GM20431 (cell line): Measurements from ENCODE around the gene HRH3.

Experiments
- in situ Hi-C: fragments of 300-500 bp; cut with MseI, MboI; formaldehyde crosslinking; loops from one replicate; pipeline ENCODE4 v1.15.0; 2020; ENCODE audit warnings: low sequenced_read_pairs; ENCODE audit not compliant: unreplicated experiment

The HRH3 gene

DNA sequence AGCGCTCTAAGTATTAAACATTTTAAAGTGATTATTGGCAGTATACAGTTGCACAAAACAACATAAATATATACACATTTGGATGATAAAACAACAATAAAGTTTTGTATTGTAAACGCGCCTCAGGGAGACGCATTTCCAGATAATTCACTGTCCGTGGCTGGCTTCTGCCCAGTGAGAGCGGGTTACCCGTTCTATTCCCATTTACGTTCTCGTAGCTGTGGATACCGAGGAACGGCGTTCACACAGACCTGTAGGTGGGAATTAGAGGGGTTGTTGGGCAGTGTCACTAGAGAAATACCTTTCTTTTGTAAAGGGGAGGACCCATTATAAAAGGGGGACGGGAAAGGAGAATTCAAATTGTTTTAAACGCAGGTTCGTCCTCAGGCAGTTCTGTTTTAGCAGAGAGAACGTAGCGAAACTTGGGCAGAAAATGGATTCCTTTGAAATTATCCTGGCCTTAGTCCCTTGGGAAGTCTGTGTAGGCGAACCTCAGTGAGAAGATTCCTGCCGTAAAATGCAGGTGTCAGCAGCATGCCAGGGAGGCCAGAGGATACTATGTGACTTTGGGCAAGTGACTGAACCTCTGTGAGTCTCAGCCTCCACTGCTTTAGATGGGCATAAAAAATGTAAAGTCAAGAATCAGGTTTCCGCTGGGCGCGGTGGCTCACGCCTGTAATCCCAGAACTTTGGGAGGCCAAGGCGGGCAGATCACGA, 36.5 kb downstream of the HRH3 start:
- in situ Hi-C loops = no loop called here

DNA sequence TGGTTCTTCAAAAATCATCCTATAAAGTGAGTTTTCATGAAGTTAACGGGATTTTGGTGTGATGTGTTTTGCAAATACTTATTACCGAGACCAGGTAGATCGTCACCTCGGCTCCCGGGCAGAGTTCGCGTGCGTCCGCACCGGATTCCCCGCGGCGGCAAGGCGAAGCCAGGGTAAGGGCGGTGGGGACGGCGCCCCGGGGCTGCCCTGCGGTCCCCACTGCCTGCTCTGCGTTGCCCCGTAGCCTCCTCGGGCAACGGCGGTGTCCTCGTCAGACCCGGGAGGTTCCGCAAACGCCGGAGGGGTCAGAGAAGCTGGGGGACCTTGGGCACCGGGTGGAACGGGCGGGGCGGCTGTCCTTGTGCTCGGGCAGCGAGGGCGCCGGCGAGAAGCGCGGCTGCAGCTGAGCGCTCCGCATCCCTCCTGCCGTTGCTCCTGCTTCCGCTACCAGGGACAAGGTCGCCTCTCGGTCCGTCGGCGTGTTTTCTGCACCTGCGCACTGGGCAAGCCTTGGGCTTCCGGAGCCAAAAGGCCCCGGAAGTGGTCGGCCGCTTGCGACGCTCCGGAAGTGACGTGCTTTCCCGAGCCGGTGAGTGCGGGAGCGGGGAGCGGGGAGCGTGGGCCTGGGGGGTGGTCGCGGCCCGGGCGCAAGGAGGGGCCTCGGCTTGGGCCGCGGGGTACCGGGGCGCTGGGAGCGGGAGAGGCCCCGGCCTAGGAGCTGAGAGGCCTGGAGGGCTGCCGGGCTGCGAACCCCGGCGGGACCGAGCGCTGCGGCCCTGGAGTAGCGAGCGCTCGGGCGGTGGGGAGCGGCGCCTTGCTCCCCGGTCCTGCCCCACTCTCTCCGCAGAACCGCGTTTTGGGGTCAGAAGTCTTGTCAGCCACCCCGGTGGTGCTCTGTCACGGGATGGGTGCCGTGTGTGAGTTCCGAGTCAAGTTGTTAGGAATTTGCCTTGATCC, 37.3 kb downstream of the HRH3 start, which contains the start of gene MTG2:
TSS of gene MTG2 (plus strand) at position 560 of the 957 bp plus-strand sequence. CDS start 10,393 bp downstream, outside the sequence.
- in situ Hi-C loops = no loop called here

DNA sequence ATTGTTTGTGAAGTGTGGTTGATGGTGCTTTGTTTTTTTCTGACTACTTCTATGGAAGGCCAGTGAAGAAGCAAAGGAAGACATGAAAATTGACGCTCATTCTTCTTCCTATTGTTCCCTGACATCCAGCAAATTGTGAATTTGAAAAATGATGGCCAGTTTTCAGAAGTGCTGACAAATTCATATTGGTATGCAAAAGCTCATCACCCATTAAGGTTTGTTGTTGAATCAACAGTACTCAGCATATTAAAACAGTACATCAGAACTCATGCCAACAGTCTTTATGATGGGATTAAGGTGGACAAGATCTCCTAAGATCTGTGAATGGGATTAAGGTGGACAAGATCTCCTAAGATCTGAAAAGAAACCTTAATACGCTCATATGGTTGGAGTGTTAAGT, 38.3 kb downstream of the HRH3 start:
- in situ Hi-C loops = no loop called here

DNA sequence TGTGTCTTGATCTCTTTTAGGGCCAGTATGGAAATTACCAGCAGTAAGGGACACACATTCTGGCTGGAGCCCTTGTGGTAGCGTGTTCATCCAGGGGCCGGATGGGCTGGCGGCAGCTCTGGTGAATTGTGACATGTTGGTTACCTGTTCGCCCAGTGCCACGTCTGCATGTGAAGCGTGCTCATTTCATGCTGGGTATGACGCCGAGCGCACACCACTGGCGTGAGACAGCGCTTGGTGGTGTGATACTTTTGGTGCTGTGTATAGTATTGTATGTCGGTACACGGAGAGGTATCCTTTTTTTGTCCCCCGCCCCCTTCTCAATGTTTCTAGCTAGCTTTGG, 40.9 kb downstream of the HRH3 start:
- in situ Hi-C loops = no loop called here

DNA sequence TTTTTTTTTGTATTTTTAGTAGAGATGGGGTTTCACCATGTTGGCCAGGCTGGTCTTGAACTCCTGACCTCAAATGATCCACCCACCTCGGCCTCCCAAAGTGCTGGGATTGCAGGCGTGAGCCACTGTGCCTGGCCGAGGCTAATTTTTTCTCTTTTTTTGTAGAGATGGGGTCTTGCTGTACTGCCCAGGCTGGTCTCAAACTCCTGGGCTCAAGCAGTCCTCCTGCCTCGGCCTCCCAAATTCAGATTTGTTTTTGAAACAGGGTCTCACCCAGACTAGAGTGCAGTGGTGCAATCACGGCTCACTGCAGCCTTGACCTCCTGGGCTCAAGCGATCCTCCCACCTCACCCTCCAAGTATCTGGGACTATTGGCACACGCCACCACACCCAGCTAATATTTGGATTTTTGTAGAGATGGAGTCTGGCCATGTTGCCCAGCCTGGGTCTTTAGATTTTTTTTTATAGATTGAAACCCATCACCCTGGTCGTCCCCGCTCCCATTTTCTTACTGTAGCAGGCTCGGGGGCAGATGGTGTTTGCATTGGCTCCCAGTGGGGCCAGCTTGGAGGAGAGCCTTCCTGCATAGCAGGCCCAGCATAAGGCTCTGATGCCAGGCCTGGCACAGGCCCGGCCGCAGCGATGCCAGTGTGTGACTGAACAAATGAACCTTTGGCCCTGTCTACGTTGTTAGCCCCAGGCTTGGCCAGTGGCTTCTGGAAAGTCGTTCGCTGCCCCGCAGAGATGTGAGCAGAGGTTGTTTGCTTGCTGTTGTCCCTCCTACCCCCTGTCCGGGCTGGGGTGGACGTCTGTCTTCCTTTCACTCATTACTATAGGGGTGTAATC, 41.5 kb downstream of the HRH3 start:
- in situ Hi-C loops = no loop called here

DNA sequence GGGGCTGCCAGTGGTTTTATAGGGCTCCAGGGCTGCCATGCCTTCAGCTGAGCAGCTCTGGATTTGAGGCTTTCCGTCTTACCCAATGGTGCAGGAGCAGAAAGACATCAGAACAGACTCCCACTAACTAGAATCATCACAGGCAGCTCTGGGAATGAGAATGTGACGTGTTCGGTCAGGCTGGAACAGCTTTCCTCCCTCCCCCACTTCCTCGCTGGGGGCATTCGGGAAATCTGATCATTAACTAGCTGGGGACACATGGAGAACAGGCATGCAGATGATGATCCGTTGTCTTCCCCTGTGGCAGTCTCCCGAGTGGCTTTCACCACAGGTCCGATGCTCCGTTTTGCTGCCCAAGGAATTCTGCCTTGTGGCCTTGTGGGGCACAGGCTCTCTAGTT, 42.8 kb downstream of the HRH3 start:
- in situ Hi-C loops = no loop called here

DNA sequence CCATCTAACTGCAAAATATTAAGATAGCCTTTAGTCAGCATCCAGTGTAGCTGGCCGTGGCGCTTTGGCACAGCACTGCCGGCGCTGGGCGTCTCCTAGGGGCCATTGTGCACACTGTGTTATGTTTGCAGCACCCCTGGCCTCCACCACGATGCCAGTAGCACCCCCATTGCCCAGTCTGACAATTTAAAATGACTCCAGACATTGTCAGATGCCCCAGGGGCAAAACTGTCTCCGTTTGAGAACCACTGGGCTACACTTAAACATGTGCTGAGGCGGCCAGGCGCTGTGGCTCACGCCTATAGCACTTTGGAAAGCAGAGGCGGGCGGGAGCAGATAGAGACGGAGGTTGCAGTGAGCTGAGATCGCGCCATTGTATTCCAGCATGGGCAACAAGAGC, 43.2 kb downstream of the HRH3 start:
- in situ Hi-C loops = no loop called here

DNA sequence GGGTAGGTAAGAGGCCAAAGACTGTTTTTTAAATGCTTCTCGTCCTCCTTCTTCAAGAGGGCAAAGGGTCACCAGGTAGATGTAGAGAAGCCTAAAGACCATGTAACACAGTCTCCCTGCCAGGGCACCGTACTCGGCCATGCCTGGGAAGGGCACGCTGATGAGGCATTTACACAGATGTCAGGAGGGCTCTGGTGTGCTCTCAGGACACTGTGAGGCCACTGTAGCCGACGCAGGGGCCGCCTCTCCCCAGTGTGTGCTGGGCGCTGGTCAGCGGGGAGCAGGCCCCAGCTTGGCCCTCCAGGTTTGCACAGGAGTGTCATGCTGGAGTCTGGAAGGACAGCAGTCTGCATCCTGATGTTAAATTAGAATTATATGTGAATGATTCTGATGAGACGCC, 44.4 kb downstream of the HRH3 start:
- in situ Hi-C loops = no loop called here

DNA sequence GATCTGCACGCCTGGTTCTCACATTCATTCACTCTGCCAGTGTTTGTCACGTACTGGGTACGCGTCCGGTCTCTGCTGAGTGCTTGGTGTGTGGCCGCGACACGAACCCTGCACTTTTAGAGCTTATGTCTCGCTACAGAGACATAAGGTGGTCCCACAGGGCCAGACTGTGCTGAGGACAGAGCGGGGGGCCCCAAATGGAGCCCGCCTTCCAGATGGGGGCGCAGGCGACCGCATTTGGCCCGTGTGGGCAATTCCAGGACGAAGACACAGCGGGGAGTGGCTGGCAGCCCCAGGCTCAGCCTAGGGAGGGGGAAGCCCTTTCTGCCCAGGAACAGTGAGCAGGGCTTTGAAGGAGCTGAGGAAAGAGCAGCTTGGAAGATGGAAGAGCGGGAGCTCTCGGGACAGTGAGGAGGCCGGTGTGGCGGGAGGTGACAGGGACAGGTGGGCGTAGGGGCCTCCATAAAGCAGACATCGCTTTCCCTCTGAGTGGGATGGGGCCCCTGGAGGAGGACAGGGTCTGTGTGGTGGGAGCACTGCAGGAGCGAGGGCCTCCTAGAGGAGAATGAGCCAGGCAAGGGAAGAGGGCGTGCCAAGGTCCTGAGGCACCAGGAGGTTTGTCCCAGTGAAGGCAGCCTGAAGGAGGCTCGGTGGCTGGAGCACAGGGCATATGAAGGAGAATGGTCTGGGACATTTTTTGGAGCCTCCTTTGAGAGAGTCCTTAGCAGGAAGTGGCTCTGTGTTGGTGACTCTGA, 45.0 kb downstream of the HRH3 start:
- in situ Hi-C loops = no loop called here

DNA sequence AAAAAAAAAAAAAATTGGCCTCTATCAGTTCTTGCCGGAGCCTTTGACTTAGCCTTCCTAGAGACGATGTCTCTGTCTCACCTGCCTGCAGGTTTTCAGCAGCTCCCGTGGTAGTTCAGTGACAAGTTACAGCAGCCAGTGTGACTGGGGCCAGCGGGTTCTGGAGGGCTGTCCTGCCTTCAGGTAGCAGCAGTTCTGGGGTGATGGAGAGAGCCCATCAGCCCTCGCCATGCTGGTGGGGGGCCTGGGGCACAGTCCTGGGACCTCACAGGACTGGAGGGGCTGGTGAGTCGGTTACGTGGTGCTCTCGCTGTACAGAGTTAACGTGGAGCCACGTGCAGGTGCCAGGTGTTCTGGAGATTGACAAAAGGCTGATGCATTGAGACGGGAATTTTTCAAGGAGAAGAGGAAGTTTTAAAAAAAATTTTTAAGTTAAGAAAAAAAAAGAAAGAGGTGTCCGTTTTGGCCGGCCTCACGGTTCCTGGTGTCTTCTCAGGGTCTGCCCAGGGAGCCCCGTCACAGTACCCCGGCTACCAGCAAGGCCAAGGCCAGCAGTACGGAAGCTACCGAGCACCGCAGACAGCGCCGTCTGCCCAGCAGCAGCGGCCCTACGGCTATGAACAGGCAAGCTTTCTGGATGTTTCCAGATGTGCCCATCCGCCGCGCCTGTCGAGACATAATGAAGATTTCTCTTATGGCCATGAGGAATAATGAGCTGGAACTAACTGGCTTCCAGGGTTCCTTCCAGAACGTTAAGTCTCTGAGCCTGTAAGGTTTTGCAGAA, 45.9 kb downstream of the HRH3 start:
- in situ Hi-C loops = no loop called here

DNA sequence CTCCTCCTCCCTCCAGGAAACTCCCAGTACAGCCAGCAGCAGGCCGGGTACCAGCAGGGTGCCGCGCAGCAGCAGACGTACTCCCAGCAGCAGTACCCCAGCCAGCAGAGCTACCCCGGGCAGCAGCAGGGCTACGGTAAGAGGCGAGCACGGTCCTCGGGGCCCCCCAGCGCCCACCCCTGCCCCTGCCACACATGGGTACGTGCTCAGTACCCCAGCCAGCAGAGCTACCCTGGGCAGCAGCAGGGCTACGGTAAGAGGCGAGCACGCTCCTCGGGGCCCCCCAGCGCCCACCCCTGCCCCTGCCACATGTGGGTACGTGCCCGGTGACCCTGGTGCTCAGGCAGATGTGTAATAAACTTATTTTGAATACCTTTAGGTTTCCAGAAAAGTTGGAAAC, 47.4 kb downstream of the HRH3 start:
- in situ Hi-C loops = no loop called here

DNA sequence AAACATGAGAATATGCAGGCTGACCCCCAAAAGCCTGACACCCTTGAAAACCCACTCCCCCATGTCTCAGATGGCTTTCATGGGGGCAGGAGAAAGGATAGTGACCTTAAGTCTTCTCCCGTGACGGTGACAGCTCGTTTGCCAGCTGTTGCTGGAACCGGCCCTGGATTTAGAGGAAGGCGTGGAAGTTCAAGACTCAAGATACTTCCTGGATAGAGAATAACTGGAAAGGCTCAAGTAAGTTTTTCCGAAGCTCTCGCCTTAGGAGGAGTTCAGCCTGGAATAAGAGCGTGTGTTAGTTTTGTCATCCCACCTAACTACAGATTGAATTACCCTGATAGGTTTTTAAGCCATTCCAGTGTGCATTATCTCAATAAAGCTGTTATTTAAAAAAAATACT, 48.8 kb downstream of the HRH3 start:
- in situ Hi-C loops = no loop called here

DNA sequence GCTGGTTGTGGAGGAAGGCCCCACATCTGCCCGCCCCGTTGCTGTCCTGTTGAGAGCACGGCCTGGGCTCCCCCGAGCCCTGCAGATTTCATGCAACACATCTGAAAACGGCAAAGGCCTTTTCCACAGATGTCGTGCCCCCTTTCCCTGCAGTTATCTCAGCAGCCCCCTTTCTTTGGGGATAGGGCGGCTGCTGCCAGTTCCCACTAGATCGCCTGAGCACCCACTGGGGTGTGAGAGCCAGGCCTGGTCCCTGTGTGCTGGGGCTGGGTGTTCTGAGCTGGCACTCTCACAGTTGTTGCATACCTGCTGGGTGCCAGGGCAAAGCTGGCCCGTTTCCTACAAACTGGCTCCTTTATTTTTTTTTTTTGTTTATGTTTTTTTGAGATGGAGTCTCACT, 49.5 kb downstream of the HRH3 start:
- in situ Hi-C loops = no loop called here

DNA sequence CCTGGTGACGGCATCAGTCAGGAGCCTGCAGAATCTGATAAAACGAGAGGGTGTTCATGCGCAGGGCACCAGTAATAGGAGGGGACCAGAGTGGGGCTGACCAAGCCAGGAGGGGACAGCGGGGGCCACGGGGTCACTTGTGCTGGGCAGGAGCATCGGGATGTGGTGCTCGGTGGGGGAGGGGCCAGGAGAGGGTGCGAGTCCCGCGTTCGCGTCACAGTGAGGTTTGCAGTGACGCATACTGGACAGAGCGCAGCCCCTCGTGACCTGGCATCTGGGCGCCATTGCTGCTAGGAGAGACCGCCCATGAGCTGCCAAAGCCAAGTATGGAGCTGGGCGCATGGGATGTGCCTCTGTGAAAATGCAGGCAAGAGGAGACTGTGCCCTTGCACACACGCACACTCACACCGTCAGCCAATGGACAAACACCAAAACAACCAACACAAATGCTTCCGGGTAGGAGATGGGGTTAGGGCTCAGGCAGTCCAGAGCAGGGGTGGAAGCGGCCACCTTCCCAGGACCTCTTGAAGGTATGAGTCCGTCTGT, 51.1 kb downstream of the HRH3 start:
- in situ Hi-C loops = no loop called here

DNA sequence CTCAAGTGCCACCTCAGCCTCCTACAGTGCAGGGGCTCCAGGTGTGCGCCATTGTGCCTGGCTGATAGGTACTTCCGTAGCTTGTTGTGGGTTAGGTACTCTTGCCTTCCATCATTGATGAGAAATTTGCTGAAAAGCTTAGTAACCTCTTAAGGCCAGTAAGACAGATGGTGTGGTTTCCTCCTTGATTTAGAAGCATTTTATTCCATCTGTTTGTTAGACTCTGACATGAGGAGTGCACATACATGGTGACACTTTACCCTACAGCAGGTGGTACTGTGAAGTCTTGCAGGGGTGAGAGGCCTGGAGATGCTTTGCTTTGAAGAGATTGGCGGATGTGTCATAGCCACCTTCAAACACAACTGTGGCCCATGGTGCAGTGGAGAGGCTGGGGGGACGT, 52.0 kb downstream of the HRH3 start:
- in situ Hi-C loops = no loop called here

DNA sequence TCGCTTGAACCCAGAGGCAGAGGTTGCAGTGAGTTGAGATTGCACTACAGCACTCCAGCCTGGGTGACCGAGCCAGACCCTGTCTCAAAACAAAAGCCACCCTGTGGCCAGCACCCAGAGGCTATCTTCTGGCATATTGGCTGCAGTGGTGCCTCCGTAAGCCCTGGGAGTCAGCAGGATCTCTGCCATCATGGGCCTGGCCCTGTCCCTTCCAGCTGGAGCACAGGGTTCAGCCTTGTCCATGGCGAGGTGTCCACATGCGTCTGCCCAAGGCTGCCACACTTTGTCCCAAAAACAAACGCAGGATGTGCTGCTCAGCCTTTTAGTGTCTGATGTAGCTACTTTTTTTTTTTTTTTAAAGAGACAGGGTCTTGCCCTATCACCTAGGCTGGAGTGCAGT, 52.6 kb downstream of the HRH3 start:
- in situ Hi-C loops = no loop called here

DNA sequence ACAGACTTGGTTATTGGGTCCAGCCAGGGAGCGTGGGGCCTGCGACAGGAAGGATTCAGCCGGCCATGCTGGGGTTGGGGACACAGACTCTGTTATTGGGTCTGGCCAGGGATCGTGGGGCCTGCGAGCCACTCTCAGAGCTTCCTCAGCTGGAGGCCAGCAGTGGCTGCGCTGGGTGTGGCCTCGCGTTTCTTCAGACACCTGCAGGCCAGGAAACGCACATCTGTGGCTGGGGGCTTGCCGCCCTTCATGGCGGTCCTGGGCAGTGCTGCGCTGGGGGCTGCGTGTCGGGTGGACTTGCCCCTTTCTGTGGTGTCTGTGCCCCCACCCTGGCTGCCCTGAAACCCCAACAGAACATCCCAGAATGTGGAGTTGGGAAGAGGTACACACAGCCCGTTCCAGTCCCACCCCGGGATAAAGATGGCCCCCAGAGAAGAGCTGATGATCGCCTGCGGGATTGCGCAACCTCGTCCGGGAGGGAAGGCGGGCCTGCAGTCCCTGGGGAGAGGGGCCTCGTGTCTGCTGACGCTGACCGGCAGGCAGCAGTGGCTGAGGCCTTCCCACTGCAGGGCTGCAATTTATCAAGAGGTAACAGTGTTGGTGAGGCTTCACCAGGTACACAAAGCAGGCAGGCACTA, 54.2 kb downstream of the HRH3 start:
- in situ Hi-C loops = no loop called here
